Endothelial cell of umbilical vein (primary cell): ENCODE measurements around the gene TUBA1C. TPM values are rescaled to one million over a fixed set of nuclear protein-coding genes. Genes with fewer than 3 reads are reported as not detected.

ENCODE experiments used
- BruUV-seq: library from RNA; stranded (reverse); fragments of 400-500 nt; replicated peaks from 2 replicates; lab custom pipeline; 2021; lab: Mats Ljungman, UMichigan
- CTCF ChIA-PET: fragments of 300-600, 350-600 bp; sonication (Branson Sonifier 250); formaldehyde crosslinking; loops from one replicate; lab custom pipeline; 2021; ENCODE audit warnings: antibody characterized with exemption, inconsistent platforms; lab: Charles Lee
- POLR2A ChIA-PET: fragments of 300-600, 350-600 bp; sonication (Branson Sonifier 250); formaldehyde crosslinking; loops from one replicate; lab custom pipeline; 2021; ENCODE audit warnings: antibody characterized with exemption, inconsistent platforms; lab: Charles Lee
- DNase-seq: peaks from one replicate; pipeline ENCODE4 v3.0.0-alpha.2; 2011; ENCODE audit warnings: low read depth, low spot score
- FAIRE-seq: peaks from 2 replicates; lab custom pipeline; 2011; peaks lifted over from hg19 to GRCh38; lab: Jason Lieb, UNC
- H2AFZ ChIP-seq: 2 replicates; pipeline ENCODE4 v1.6.0; 2012; ENCODE audit warnings: low read depth, low read length, control low read depth, inconsistent platforms
- H3K27ac ChIP-seq: 2 replicates; pipeline ENCODE4 v1.5.1; 2011; ENCODE audit warnings: low read depth, mild to moderate bottlenecking, control low read depth, low read length, moderate library complexity; ENCODE audit not compliant: insufficient read depth
- H3K27me3 ChIP-seq, 2 experiments: 2 replicates each; pipeline versions ENCODE4 v1.6.0 to v1.6.1; 2011; ENCODE audit warnings: low read length in 2 of 2, mixed read lengths in 1 of 2; ENCODE audit not compliant: control insufficient read depth in 2 of 2, insufficient read depth in 2 of 2
- H3K36me3 ChIP-seq, 2 experiments: 2 replicates in 1 of 2; 3 replicates in 1 of 2; pipeline ENCODE4 v1.5.1; 2011; ENCODE audit warnings: low read length in 2 of 2, mild to moderate bottlenecking in 1 of 2, moderate library complexity in 1 of 2; ENCODE audit not compliant: control insufficient read depth in 2 of 2, insufficient read depth in 2 of 2; ENCODE audit errors: extremely low read depth in 1 of 2
- H3K4me1 ChIP-seq: 3 replicates; pipeline ENCODE4 v1.5.1; 2011; ENCODE audit warnings: mild to moderate bottlenecking, low read length; ENCODE audit not compliant: control insufficient read depth, insufficient read depth; ENCODE audit errors: extremely low read depth
- H3K4me2 ChIP-seq: 2 replicates; pipeline ENCODE4 v1.6.1; 2011; ENCODE audit warnings: low read length, control low read depth, mixed read lengths; ENCODE audit not compliant: insufficient read depth
- H3K4me3 ChIP-seq, 3 experiments: fragments of 200-600 bp in 1 of 3; sonication (generic), shearing (Covaris generic) in 1 of 3; replicated peaks in 1 of 3; 2 replicates each; pipeline ENCODE4 v1.5.1; 2011 to 2016; ENCODE audit warnings: control low read depth in 3 of 3, low read length in 3 of 3, mild to moderate bottlenecking in 2 of 3, inconsistent platforms in 1 of 3, low read depth in 1 of 3, moderate library complexity in 1 of 3; ENCODE audit not compliant: insufficient read depth in 1 of 3
- H3K79me2 ChIP-seq: 2 replicates; pipeline ENCODE4 v1.6.0; 2012; ENCODE audit warnings: low read length, inconsistent platforms; ENCODE audit not compliant: control insufficient read depth, insufficient read depth
- H3K9ac ChIP-seq: replicated peaks from 2 replicates; pipeline ENCODE3; 2011; ENCODE audit warnings: low read length, control low read depth; ENCODE audit not compliant: insufficient read depth; ENCODE audit errors: extremely low read depth
- H3K9me1 ChIP-seq: replicated peaks from 3 replicates; pipeline ENCODE4 v1.6.0; 2011; ENCODE audit warnings: mild to moderate bottlenecking, low read length; ENCODE audit not compliant: control insufficient read depth, insufficient read depth; ENCODE audit errors: extremely low read depth
- H3K9me3 ChIP-seq: replicated peaks from 2 replicates; pipeline ENCODE4 v1.5.1; 2012; ENCODE audit warnings: low read length, inconsistent platforms; ENCODE audit not compliant: control insufficient read depth, insufficient read depth
- H4K20me1 ChIP-seq: replicated peaks from 2 replicates; pipeline ENCODE3; 2011; ENCODE audit warnings: mild to moderate bottlenecking, low read length; ENCODE audit not compliant: control insufficient read depth, insufficient read depth; ENCODE audit errors: extremely low read depth
- CTCF ChIP-seq, 2 donors: IDR thresholded peaks; 1 replicate in 1 of 2; 2 replicates in 1 of 2; pipeline ENCODE4 v1.5.1; 2011; ENCODE audit warnings: low read length in 2 of 2, mild to moderate bottlenecking in 2 of 2, moderate library complexity in 2 of 2, control low read depth in 1 of 2, inconsistent platforms in 1 of 2, low read depth in 1 of 2; ENCODE audit not compliant: insufficient read depth in 1 of 2; ENCODE audit errors: extremely low read depth in 1 of 2
- FOS ChIP-seq: IDR thresholded peaks from 2 replicates; pipeline ENCODE4 v1.6.1; 2011; ENCODE audit warnings: mild to moderate bottlenecking, low read length, moderate library complexity, borderline replicate concordance; ENCODE audit not compliant: insufficient read depth
- GATA2 ChIP-seq: IDR thresholded peaks from 2 replicates; pipeline ENCODE4 v1.7.0; 2011; ENCODE audit warnings: low read depth, mild to moderate bottlenecking, moderate library complexity, mixed read lengths, low read length; ENCODE audit not compliant: insufficient read length, insufficient read depth
- MAX ChIP-seq: IDR thresholded peaks from 2 replicates; pipeline ENCODE4 v1.6.1; 2011; ENCODE audit not compliant: insufficient read depth, insufficient read length
- MYC ChIP-seq: IDR thresholded peaks from one replicate; pipeline ENCODE4 v1.6.1; 2011; ENCODE audit warnings: mild to moderate bottlenecking, low read depth, low read length
- POLR2A ChIP-seq: IDR thresholded peaks from 2 replicates; pipeline ENCODE4 v1.6.1; 2012; ENCODE audit warnings: low read depth, mild to moderate bottlenecking, control low read depth, low read length
- dilution Hi-C: fragments of 300-500 bp; cut with MboI; formaldehyde crosslinking; loops from one replicate; pipeline ENCODE4 v1.15.0; 2019; ENCODE audit warnings: low sequenced_read_pairs; ENCODE audit not compliant: extremely low pct_ligation_motif_present
- intact Hi-C: fragments of 100-400 bp; cut with micrococcal nuclease; formaldehyde crosslinking; loops from one replicate; pipeline ENCODE4 v1.10.0; 2022
- polyA plus RNA-seq, 4 experiments: library from polyadenylated mRNA; depleted of rRNA in 3 of 4; stranded (reverse) in 3 of 4; unstranded in 1 of 4; fragments of >200 nt; gene quantifications; 2 replicates each; pipeline versions ENCODE4 v1.2.1 to v1.2.3, GENCODE V29; 2011 to 2012; ENCODE audit warnings: missing spikeins in 1 of 4
- total RNA-seq: library from RNA; stranded (reverse); gene quantifications from 2 replicates; pipeline ENCODE4 v1.2.3, GENCODE V29; 2021

The TUBA1C gene
- total and polyA plus RNA-seq, 2 donors (not counting 3 experiments of a cell fraction or from before 2014, with no cell fraction given), result 515 to 2,063 TPM

GRCh38 chr12:49251357-49251756 lies 13.5 kb upstream of the TUBA1C start:
- ChIA-PET CTCF (interaction anchor here (1.2 kb wide), 1 partner anchor 8 kb away, joined by 4 read pairs; no protein-coding TSS in a partner anchor), POLR2A (no interaction called here)
- Histone ChIP-seq H3K27me3 (no peaks in the 10 kb centered on the region), H3K4me1 (no peaks in the 10 kb centered on the region), H3K79me2 (no peaks in the 10 kb centered on the region), H4K20me1 (no peaks in the 10 kb centered on the region), H3K27ac (no peak overlapping the region), H3K9me1 (no peaks in the 10 kb centered on the region), H3K4me2 (no peak overlapping the region), H3K36me3 (no peaks in the 10 kb centered on the region), H2AFZ (no peak overlapping the region), H3K4me3 (no peak overlapping the region), H3K9ac (no peak overlapping the region), H3K9me3 (no peaks in the 10 kb centered on the region)
- TF ChIP-seq GATA2 (no peak), CTCF (IDR thresholded peaks at IDR 0.05; ENCODE audit: extremely low read depth in 1 of 2, insufficient read depth in 1 of 2, low read depth in 1 of 2, low read length in 2 of 2) (no peak), POLR2A (no peak), MAX (no peak), FOS (no peak), MYC (no peak)
- BruUV-seq, result no TSS peak
- FAIRE-seq (no peak), DNase-seq (no peak)
- dilution Hi-C loops, result no loop called here
- intact Hi-C loops, result no loop called here
